Caki2 (cell line): Measurements from ENCODE around the gene ARHGAP5. TPM values are rescaled to one million over a fixed set of nuclear protein-coding genes. Genes with fewer than 3 reads are reported as not detected.

Experiments used
- DNase-seq: peaks from one replicate; pipeline ENCODE4 v3.0.0-alpha.2; 2015; ENCODE audit warnings: low read depth
- in situ Hi-C: cut with HindIII; loops from 2 replicates; pipeline ENCODE4 v1.10.0; 2016; ENCODE audit warnings: low sequenced_read_pairs, low pct_unique_long_range_greater_than_20kb, mixed read lengths
- total RNA-seq: library from RNA; depleted of rRNA; stranded (reverse); fragments of >200 nt; shearing (Covaris generic); gene quantifications from 2 replicates; pipeline ENCODE4 v1.2.3, GENCODE V29; 2014; ENCODE audit warnings: low replicate concordance; rRNA removed

The ARHGAP5 gene
- total RNA-seq, 1 experiment from 2014 or later = 59.1 TPM

DNA sequence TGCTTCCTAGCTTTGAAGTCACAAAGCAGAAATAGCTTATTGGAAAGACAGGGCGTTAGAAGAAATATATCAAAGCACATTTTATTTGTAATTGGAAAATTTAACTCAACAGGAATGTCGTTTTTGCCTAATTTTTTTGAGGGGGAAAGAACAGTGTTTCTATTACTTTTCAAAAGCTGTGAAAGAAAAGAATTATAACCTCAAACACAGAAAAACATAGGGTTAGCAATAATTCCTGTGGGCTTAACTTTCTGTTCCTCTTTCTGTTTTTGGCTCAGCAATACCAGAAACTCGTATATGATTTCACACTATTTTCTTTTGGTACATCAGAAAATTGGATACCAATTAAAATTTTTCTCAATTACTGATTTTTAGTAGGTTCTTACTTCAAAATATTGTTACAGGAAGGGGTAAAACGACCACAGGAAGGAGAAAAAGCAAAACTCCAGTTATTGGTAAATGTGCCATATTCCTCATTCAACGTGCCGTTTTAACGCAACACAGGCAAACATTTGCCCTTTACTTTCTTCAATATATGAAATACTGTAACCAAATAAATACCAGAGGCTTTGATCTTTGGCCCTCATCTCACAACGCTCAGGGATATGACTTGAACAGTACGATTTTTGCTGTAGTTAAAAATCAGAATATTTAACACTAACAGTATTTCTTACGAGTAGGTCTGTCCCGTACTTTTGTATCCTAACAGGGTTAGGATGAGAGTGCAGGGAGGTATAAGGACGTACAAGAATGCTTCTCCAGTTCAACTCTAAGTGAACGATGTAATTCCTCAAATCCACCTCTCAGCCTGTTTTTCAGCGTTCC, 123.5 kb downstream of the ARHGAP5 start:
- in situ Hi-C loops = no loop called here

DNA sequence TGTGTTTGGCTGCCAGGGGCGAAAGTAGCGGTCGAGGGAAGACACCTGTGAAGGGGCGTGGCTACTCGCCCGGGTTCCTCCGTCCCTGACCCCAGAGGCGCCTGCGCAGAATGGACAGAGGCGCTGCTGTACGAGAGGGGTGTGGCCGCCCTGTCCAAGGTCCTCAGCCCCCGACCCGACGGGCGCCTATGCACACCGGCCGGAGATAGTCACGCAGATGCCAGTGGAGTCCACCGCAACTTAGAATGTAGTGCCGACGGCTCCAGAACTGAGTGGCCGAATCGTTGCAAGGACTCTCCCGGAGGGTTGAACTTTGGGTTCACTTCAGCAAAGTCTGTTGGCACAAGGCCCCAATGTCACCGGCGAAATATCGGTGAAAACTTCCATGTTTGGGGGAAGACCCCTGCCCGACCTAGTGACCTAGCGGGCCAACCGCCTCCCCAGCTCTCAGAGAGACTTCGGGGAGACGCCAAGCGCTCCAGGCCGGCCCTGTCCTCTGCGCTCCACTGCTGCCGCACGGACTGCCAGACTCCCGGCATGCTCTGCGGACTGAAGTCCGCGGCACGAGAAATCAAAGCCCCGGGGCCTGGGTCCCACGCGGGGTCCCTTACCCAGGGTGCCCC, 124.2 kb downstream of the ARHGAP5 start:
- in situ Hi-C loops = no loop called here
- DNase-seq = peak; percentile 78

More for the DNA sequence above, 123.5 kb downstream of the ARHGAP5 start:
- no peak for DNase-seq

GRCh38 chr14:32201816-32202490, 124.8 kb downstream of the ARHGAP5 start, which contains the start of gene RNU6-7:
Gene RNU6-7, plus strand, starts transcription at chr14:32202045.
- peak; percentile 65 for DNase-seq
- in situ Hi-C loops = no loop called here

DNA sequence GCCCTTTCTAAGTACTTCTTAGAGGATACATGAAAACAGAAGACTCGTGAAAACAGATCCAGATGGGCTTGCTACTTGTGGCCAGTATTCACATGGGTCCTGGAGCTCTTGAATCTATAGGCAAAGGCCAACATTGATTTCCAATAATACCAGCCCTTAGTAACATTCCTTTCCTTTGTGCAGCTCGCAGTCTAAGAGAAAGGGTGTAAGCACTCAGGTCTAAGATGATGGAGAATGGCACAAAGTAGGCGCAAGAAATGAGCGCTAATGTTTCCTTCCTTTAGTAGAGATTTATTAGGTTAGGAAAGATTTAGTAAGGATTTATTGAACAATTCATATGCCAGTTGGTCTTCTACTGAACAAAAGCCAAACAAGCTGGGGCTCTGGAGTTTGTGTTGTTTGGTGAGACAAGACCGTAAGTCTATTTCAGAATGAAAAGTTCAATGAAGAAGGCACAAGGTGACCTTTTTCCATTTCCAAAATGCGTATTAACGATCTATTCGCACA, 125.4 kb downstream of the ARHGAP5 start:
- in situ Hi-C loops = no loop called here
- peak; percentile 71 for DNase-seq

GRCh38 chr14:32202998-32203882, 126.1 kb downstream of the ARHGAP5 start, which contains the start of gene RNU6-8:
Gene RNU6-8, minus strand, starts transcription at chr14:32203269.
- DNase-seq = peak; percentile 81
- in situ Hi-C loops = no loop called here

- DNase-seq = peak; percentile 37
- in situ Hi-C loops = no loop called here
These were observed 126.8 kb downstream of the ARHGAP5 start for GRCh38 chr14:32203928-32204357.

DNA sequence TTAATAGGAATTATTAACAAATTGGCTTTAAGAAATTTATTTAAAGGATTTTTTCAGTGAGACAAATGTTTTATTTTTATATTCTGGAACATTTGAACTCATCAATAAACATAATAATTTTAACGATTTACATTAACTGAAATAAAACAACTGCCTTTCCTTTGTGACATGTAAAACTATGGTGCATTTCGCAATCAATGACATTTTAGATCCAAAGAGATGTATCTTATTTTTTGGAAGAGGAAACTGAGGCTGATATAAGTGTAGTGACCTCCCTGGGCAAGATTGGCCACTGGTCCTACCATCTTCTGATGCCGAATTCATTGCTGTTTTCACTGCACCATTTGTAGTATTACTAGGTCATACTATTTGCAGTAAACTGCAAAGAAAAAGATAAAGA, 128.4 kb downstream of the ARHGAP5 start:
- in situ Hi-C loops = no loop called here
- DNase-seq = no peak

- in situ Hi-C loops = no loop called here
- DNase-seq = no peak
These were observed 128.9 kb downstream of the ARHGAP5 start for GRCh38 chr14:32205984-32206383.

- DNase-seq = no peak
- in situ Hi-C loops = no loop called here
These were observed 129.4 kb downstream of the ARHGAP5 start for GRCh38 chr14:32206552-32206951.

DNA sequence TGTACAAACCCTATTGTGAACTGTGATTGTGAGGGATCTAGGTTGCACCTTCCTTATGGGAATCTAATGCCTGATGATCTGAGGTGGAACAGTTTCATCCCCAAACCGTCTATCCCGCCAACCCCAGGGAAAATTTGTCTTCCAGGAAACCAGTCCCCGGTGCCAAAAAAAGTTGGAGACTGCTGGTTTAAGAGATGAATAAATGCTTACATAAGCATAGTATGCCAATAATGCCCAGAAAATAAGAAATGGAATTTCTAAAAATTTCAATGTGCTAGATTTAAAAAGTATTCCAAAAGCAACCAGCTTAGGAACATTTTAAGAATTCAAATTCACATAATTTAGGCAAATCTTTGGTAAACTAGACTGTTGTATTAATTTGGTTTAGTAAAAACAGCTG, 131.4 kb downstream of the ARHGAP5 start:
- in situ Hi-C loops = no loop called here

More for the DNA sequence above, 131.4 kb downstream of the ARHGAP5 start:
- no peak for DNase-seq

Other genes starting within 250 kb of the ARHGAP5 start
- not detected in 2 replicates for gene RNU6-7, start 124.7 kb downstream of the ARHGAP5 start, total RNA-seq
- not detected in 2 replicates for gene RNU6-8, start 126.0 kb downstream of the ARHGAP5 start, total RNA-seq